MG63 (cell line): Measurements from ENCODE around the gene RC3H1. TPM values are rescaled to one million over a fixed set of nuclear protein-coding genes. Genes with fewer than 3 reads are reported as not detected.
"Not testable (repeated sequence)": the region's sequence is repeated elsewhere in the genome, so short reads cannot be mapped to it uniquely, and the experiment has no call there.

ENCODE experiments used
- DNase-seq: peaks from one replicate; pipeline ENCODE4 v3.0.0-alpha.2; 2020
- H3K27me3 ChIP-seq: fragments of 250-450 bp; sonication (Bioruptor Pico); 2 replicates; pipeline ENCODE4 v1.5.1; 2020; ENCODE audit warnings: mild to moderate bottlenecking, moderate library complexity
- H3K36me3 ChIP-seq: fragments of 250-450 bp; sonication (Bioruptor Pico); 2 replicates; pipeline ENCODE4 v1.5.1; 2020; ENCODE audit warnings: mild to moderate bottlenecking, moderate library complexity
- H3K4me3 ChIP-seq: fragments of 250-450 bp; sonication (Bioruptor Pico); 2 replicates; pipeline ENCODE4 v1.5.1; 2020; ENCODE audit warnings: mild to moderate bottlenecking, moderate library complexity
- H3K9me3 ChIP-seq: fragments of 250-450 bp; sonication (Bioruptor Pico); 2 replicates; pipeline ENCODE4 v1.5.1; 2020; ENCODE audit warnings: mild to moderate bottlenecking, moderate library complexity
- total RNA-seq: library from RNA; depleted of rRNA; stranded (reverse); fragments of >200 nt; shearing (Covaris generic); gene quantifications from 2 replicates; pipeline ENCODE4 v1.2.3, GENCODE V29; 2014; ENCODE audit warnings: low replicate concordance

RC3H1 gene
- total RNA-seq, 1 experiment from 2014 or later, result 6.6 TPM

DNA sequence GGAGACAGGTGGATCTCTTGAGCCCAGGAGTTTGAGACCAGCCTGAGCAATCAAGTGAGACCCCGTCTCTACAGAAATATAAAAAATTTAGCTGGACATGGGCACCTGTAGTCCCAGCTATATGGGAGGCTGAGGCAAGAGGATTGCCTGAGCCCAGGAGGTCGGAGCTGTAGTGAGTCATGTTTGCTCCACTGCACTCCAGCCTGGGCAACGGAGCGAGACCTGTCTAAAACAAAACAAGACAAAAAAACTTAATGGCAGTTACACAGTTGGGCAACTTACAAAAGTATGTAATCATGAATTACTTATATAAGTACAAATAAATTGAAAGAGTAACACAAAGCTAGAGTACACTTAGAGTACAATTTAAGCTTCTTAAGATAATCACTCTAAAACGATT, 25.2 kb downstream of the RC3H1 start:
- H3K27me3 ChIP-seq, result no peaks in the 10 kb centered on the region
- DNase-seq, result no peak
- no peak overlapping the region for H3K4me3 ChIP-seq
- peaks cover 9% of the 10 kb centered on the region for H3K36me3 ChIP-seq
- H3K9me3 ChIP-seq, result no peaks in the 10 kb centered on the region

DNA sequence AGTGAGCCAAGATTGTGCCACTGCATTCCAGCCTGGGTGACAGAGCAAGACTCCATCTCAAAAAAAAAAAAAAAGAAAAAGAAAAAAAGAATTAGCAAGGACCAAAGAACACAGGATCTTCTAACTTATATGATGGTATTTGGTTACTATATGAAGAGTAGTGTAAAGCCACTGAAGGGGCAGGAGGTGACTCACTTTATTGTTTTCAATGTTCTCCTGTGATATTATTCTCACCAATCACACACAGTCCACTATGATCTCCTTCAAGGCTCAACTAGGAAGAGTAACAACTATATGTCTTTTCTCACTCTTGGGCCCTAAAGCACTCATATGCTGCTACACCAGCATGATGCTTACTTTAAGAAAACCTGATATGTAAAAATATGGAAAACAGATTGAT, 26.7 kb downstream of the RC3H1 start:
- no peak for DNase-seq
- Histone ChIP-seq H3K4me3 (no peak overlapping the region), H3K36me3 (peaks cover 23% of the 10 kb centered on the region), H3K9me3 (no peaks in the 10 kb centered on the region), H3K27me3 (no peaks in the 10 kb centered on the region)

GRCh38 chr1:173993948-173994347, 28.2 kb downstream of the RC3H1 start:
- H3K9me3 ChIP-seq, DNase-seq, H3K27me3 ChIP-seq, H3K4me3 ChIP-seq: not testable (repeated sequence)
- peaks cover 29% of the 10 kb centered on the region for H3K36me3 ChIP-seq

DNA sequence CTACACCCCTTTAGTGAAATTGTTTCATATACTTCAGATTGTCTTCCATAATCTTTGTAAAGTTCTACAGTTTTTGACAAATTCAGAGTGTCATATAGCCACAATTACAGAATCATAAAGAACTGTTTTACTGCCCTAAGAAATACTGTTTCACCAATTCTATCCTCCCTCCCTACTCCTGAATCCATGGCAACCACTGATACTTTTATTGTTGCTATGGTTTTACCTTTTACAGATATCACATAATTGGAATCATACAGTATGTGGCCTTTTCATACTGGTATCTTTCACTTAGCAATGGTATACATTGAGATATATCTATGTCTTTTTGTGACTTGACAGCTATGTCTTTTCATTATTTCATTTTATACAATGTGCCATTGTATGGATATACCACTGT, 34.1 kb downstream of the RC3H1 start:
- Histone ChIP-seq H3K27me3 (no peaks in the 10 kb centered on the region), H3K9me3 (no peaks in the 10 kb centered on the region), H3K4me3 (no peak overlapping the region), H3K36me3 (peaks cover 56% of the 10 kb centered on the region)
- no peak for DNase-seq

DNA sequence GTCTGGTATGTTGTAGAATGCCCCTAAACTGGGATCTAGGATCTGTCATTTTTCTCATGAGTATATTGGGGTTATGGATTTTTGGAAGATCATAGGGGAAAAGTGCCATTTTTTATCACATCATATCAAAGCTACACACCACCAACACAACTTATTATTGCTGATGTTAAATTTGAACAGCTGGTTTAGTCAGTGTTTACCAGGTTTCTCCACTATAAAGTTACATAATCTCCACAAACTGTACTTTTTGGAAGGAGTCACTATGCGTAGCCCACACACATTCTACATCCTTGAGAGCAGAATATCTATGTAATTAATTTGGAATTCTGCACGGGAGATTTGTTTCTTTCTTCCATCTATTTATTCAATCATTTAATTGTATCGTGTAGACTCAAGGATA, 35.2 kb downstream of the RC3H1 start:
- peaks cover 57% of the 10 kb centered on the region for H3K36me3 ChIP-seq
- H3K9me3 ChIP-seq, result no peaks in the 10 kb centered on the region

GRCh38 chr1:173970252-173970651, 51.9 kb downstream of the RC3H1 start:
- no peak for DNase-seq
- Histone ChIP-seq H3K4me3 (no peak overlapping the region), H3K36me3 (peaks cover 71% of the 10 kb centered on the region), H3K27me3 (no peaks in the 10 kb centered on the region), H3K9me3 (no peaks in the 10 kb centered on the region)

More for the DNA sequence above, 35.2 kb downstream of the RC3H1 start:
- DNase-seq, result no peak
- Histone ChIP-seq H3K4me3 (no peak overlapping the region), H3K27me3 (no peaks in the 10 kb centered on the region)

DNA sequence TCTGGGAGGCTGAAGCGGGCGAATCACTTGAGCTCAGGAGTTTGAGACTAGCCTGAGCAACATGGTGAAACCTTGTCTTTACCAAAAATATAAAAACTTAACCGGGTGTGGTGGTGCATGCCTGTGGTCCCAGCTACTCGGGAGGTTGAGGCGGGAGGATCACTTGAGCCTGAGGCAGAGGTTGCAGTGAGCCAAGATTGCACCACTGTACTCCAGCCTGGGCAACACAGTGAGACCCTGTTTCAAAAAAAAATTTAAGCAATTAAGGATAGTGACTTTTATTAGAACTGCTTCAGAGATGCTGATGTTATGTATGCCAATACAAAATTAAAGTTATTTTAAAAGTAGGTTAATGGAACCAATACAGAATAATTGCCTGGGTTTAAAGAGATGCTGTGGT, 56.3 kb downstream of the RC3H1 start:
- H3K36me3 ChIP-seq, result peaks cover 70% of the 10 kb centered on the region
- not testable (repeated sequence) for H3K4me3 ChIP-seq, DNase-seq, H3K27me3 ChIP-seq, H3K9me3 ChIP-seq

GRCh38 chr1:173963477-173963876, 58.7 kb downstream of the RC3H1 start:
- no peak for DNase-seq
- no peak overlapping the region for H3K4me3 ChIP-seq
- H3K9me3 ChIP-seq, result no peaks in the 10 kb centered on the region
- H3K27me3 ChIP-seq, result no peaks in the 10 kb centered on the region
- H3K36me3 ChIP-seq, result peaks cover 62% of the 10 kb centered on the region

DNA sequence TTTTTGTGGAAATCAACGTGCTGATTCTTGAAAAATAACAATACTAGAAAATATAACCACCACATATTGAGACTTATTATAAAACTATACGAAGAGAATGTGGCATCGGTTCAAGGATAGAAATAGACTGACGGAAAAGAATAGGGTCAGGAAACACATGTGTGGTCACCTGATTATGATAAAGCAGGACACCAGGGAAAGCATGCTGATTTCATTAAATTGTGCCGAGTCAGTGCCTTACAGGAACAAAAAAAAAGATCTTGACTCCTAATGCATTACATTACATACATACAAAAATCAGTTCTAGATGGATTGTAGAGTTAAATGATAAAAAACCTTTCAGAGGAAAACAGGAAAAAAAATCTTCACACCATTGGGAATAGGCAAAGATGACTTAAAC, 61.5 kb downstream of the RC3H1 start:
- Histone ChIP-seq H3K36me3 (peaks cover 54% of the 10 kb centered on the region), H3K4me3 (no peak overlapping the region), H3K9me3 (no peaks in the 10 kb centered on the region), H3K27me3 (no peaks in the 10 kb centered on the region)
- DNase-seq, result no peak

GRCh38 chr1:173954179-173954578, 68.0 kb downstream of the RC3H1 start:
- no peak overlapping the region for H3K4me3 ChIP-seq
- no peaks in the 10 kb centered on the region for H3K9me3 ChIP-seq
- H3K36me3 ChIP-seq, result peaks cover 43% of the 10 kb centered on the region
- H3K27me3 ChIP-seq, result no peaks in the 10 kb centered on the region
- no peak for DNase-seq

GRCh38 chr1:173948594-173948993, 73.6 kb downstream of the RC3H1 start:
- Histone ChIP-seq H3K27me3 (no peaks in the 10 kb centered on the region), H3K9me3 (no peaks in the 10 kb centered on the region), H3K4me3 (no peak overlapping the region), H3K36me3 (peaks cover 56% of the 10 kb centered on the region)
- DNase-seq, result no peak

DNA sequence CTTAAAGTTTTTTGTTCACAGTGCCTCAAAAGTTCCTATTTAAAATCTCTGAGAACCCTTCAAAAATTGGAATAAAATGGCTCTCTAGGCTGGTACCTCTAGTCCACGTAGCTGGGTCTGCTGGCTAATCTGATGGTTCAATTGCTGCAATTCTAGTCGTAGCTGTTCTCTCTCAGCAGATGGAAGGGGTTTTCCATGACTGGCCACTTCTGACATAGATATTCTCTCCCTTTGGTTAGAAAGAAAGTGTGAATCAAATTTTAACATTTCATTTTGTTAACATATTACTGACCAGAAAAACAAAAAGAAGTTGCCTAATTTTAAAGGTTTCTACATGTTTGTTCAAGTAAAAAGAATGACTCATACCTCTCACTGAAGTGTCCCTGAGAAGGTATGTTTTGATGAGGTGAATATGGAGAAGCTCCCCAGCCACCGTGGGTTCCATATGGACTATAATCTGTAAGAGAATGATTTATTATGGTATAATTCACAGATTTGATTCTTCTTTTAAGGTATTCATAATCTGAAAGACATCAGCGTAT, 75.7 kb downstream of the RC3H1 start:
- DNase-seq, result no peak
- H3K36me3 ChIP-seq, result peaks cover 56% of the 10 kb centered on the region
- H3K27me3 ChIP-seq, result no peaks in the 10 kb centered on the region
- H3K4me3 ChIP-seq, result no peak overlapping the region
- H3K9me3 ChIP-seq, result no peaks in the 10 kb centered on the region

DNA sequence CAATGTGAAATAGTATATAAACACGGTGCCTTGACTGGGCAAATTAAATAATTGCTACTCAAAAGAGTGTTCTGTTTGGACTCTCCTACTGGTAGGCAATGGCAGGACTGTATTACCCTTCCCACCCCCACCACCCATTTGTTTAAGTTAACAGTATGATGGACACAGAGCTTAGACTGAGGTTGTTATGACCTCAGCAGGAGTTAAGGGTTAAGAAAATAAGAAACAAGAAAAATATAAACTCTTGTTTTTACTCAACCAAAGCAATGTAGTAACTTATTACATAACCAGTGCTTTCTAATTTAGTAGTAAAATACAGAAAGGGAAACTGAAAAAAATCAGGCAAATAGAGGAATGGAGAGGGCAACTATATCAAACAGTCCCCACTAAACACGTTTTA, 85.1 kb downstream of the RC3H1 start:
- no peak for DNase-seq
- H3K9me3 ChIP-seq, result no peaks in the 10 kb centered on the region
- H3K36me3 ChIP-seq, result peaks cover 46% of the 10 kb centered on the region
- no peaks in the 10 kb centered on the region for H3K27me3 ChIP-seq
- no peak overlapping the region for H3K4me3 ChIP-seq

DNA sequence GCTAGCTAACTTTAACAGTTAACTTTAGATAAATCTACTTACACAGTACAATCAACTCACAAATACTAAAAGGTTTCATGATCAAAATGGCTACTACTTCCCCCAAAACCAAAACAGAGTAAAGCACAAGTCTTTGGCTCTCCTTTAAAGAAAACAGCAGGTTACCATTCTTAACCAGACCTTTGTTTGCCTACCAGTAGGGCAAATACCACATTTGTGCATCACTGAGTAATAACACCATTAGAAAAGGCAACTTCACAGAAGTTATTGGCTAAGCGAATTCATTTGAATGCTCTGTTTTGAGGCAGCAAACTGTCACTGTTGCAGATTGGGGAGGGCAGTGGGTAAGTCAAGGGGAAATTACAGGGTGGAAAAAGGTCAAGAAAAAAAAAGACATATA, 87.7 kb downstream of the RC3H1 start:
- peaks cover 31% of the 10 kb centered on the region for H3K36me3 ChIP-seq
- DNase-seq, result no peak
- H3K9me3 ChIP-seq, result no peaks in the 10 kb centered on the region
- H3K4me3 ChIP-seq, result no peak overlapping the region
- H3K27me3 ChIP-seq, result no peaks in the 10 kb centered on the region

DNA sequence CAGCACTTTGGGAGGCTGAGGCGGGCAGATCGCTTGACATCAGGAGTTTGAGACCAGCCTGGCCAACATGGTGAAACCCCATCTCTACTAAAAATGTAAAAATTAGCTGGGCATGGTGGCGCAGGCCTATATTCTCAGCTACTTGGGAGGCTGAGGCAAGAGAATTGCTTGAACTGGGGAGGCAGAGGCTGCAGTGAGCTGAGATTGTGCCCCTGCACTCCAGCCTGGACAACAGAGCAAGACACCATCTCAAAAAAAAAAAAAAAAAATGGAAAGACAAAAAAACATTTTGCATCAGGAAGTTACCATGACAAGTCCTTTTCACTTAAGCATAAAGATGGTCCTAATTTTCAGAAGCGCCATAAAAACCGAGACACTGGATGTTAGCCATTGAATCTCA, 91.6 kb downstream of the RC3H1 start:
- H3K27me3 ChIP-seq, H3K4me3 ChIP-seq, H3K9me3 ChIP-seq, DNase-seq: not testable (repeated sequence)
- H3K36me3 ChIP-seq, result peaks cover 14% of the 10 kb centered on the region

- Histone ChIP-seq H3K27me3 (peaks cover 3% of the 10 kb centered on the region), H3K4me3 (no peak overlapping the region), H3K36me3 (no peaks in the 10 kb centered on the region), H3K9me3 (no peaks in the 10 kb centered on the region)
- no peak for DNase-seq
Measured at GRCh38 chr1:173925306-173926242, 96.6 kb downstream of the RC3H1 start.

DNA sequence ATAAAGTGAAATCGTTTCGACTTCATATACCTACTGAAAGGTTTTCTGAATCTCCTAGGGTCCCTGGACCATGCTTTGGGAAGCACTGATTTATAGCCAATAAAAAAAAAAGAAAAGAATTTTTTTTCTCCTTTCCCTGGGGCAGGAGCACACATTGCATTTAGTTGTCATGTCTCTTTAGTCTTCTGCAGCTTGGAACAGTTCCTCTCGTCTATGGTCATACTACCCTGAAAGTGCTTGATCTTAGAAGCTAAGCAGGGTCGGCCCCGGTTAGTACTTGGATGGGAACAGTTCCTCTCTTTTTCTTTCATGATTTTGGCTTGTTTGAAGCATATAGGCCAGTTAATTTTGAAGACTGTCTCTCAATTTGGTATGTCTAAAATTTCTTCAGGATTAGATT, 101.3 kb downstream of the RC3H1 start:
- peaks cover 3% of the 10 kb centered on the region for H3K27me3 ChIP-seq
- no peaks in the 10 kb centered on the region for H3K36me3 ChIP-seq
- no peaks in the 10 kb centered on the region for H3K9me3 ChIP-seq
- no peak overlapping the region for H3K4me3 ChIP-seq
- DNase-seq, result no peak
